ENCODE data around the gene PPIE.

The PPIE gene

DNA sequence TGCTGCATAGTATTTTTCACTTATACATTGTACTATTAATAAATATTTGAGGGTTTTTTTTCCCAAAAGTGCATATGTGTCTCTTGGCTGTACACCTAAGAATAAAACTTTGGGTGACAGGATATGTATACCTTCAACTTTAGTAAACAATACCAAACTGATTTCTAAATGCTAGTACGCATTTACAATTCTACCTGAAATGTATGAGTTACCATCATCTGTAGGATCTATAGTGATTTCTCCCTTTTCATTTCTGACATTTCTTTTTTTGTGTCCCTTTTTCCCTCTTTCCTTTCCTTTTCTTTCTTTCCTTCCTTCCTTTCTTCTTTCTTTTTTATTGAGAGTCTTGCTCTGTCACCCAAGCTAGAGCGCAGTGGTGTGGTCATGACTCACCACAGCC is 66.7 kb downstream of the PPIE start:
- DNase-seq (ENCODE audit: low spot score), result no peak

DNA sequence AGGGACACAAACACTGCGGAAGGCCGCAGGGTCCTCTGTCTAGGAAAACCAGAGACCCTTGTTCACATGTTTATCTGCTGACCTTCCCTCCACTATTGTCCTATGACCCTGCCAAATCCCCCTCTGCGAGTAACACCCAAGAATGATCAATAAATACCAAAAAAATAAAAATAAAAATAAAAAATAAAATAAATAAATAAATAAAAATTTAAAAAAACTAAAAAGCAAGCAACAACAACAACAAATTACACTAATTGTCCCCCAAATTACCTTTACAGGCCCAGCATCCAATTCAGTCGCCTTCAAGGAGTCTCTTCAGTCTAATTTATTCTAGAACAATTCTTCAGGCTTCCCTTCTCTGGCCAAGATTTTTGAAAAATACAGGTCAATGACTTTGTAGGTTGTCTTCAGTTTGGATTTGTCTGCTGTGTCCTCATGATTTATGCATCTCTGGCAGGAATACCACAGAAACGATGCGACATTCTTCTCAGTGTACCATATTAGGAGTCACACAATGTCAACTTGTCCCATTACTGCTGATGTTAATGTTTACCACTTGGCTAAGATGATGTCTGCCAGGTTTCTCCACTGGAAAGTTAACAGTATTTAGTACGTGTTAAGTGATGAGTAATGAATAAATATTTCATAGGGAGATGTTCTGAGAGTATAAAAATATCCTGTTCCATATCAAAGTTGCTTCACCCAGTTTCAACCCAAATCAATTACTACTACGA is 70.3 kb downstream of the PPIE start:
- DNase-seq (ENCODE audit: low spot score), result no peak

DNA sequence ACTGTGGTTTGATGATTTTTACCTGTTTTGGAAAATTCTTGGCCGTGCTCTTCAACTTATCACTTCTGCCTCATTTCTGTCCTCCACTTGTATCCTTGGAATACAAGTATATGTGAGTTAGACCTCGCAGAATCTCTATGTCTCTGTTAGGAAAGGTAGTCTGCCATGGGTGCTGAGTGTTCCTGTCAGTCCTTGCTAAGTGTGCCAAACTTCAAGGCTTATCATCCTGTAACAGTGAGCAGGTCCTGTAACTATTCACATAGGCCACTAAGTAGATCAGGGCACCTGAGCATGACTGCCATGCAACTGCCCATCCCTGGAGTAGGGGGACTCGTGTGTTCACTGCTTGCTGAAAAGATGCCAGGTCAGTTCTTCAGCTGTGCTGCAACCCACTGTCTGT is 74.2 kb downstream of the PPIE start:
- DNase-seq (ENCODE audit: low spot score), result no peak

All from AG08396 (cell line).